T-cell (primary cell): ENCODE data around the gene KCNAB2. TPM values are rescaled to one million over a fixed set of nuclear protein-coding genes. Genes with fewer than 3 reads are reported as not detected.

ENCODE experiments used
- ATAC-seq, 4 experiments: fragments of 200-7000 bp in 3 of 4; fragments of 150-1000 bp in 1 of 4; cut with Tn5 transposase; replicated peaks in 1 of 4; 1 replicate in 3 of 4; 2 replicates in 1 of 4; pipeline ENCODE4 v1.10.0; 2021; ENCODE audit warnings: moderate library complexity in 3 of 4, mild to moderate bottlenecking in 2 of 4, moderate number of reproducible peaks in 1 of 4
- CTCF ChIA-PET, 2 donors: fragments of 300-600 bp; sonication (Branson Sonifier 250); formaldehyde crosslinking; loops; one replicate each; lab custom pipeline; 2022; ENCODE audit warnings: antibody characterized with exemption in 2 of 2; lab: Charles Lee
- POLR2A ChIA-PET, 2 donors: fragments of 300-600 bp; sonication (Branson Sonifier 250); formaldehyde crosslinking; loops; one replicate each; lab custom pipeline; 2022; ENCODE audit warnings: antibody characterized with exemption in 2 of 2; lab: Charles Lee
- DNase-seq, 35 experiments: peaks; one replicate each; pipeline versions ENCODE4 v3.0.0 to v3.0.0-alpha.2; 2013 to 2023
- H3K27ac ChIP-seq: one replicate; pipeline ENCODE4 v1.5.1; 2013; ENCODE audit warnings: low read length
- H3K27me3 ChIP-seq, 2 experiments: replicated peaks in 1 of 2; 1 replicate in 1 of 2; 2 replicates in 1 of 2; pipeline versions ENCODE4 v1.6.1 to v1.7.0; 2013; ENCODE audit warnings: low read length in 1 of 2, mixed read lengths in 1 of 2; ENCODE audit not compliant: control insufficient read depth in 2 of 2, insufficient read depth in 2 of 2; ENCODE audit errors: extremely low read depth in 1 of 2
- H3K36me3 ChIP-seq, 2 donors: 1 replicate in 1 of 2; 2 replicates in 1 of 2; pipeline versions ENCODE4 v1.6.1 to v1.7.0; 2013; ENCODE audit warnings: low read length in 1 of 2; ENCODE audit not compliant: control insufficient read depth in 2 of 2, insufficient read depth in 1 of 2; ENCODE audit errors: extremely low read depth in 1 of 2
- H3K4me1 ChIP-seq, 2 experiments: 1 replicate in 1 of 2; 2 replicates in 1 of 2; pipeline versions ENCODE4 v1.6.1 to v1.7.0; 2013; ENCODE audit warnings: low read length in 2 of 2, mixed read lengths in 1 of 2; ENCODE audit not compliant: insufficient read depth in 2 of 2, control insufficient read depth in 1 of 2; ENCODE audit errors: extremely low read depth in 1 of 2
- H3K4me3 ChIP-seq, 2 donors: 1 replicate in 1 of 2; 2 replicates in 1 of 2; pipeline versions ENCODE4 v1.5.1 to v1.7.0; 2013; ENCODE audit warnings: mild to moderate bottlenecking in 2 of 2, low read length in 1 of 2, moderate library complexity in 1 of 2; ENCODE audit not compliant: control insufficient read depth in 1 of 2; ENCODE audit errors: extremely low read depth in 1 of 2
- H3K9me3 ChIP-seq: 2 replicates; pipeline ENCODE4 v1.7.0; 2013
- H3K27ac Mint-ChIP-seq, 2 donors: one replicate each; pipeline ENCODE4 v1.8.0; 2020 to 2021; ENCODE audit warnings: mild to moderate bottlenecking in 2 of 2, mixed read lengths in 2 of 2
- H3K27me3 Mint-ChIP-seq, 2 donors: one replicate each; pipeline ENCODE4 v1.8.0; 2021 to 2022; ENCODE audit warnings: mixed read lengths in 2 of 2
- H3K36me3 Mint-ChIP-seq: one replicate; pipeline ENCODE4 v1.8.0; 2021; ENCODE audit warnings: mixed read lengths
- H3K4me1 Mint-ChIP-seq, 3 donors: one replicate each; pipeline ENCODE4 v1.8.0; 2020 to 2022; ENCODE audit warnings: mixed read lengths in 3 of 3, mild to moderate bottlenecking in 1 of 3
- H3K4me3 Mint-ChIP-seq, 3 donors: one replicate each; pipeline ENCODE4 v1.8.0; 2020 to 2022; ENCODE audit warnings: mild to moderate bottlenecking in 3 of 3, mixed read lengths in 3 of 3, moderate library complexity in 3 of 3
- H3K9me3 Mint-ChIP-seq, 3 donors: one replicate each; pipeline ENCODE4 v1.8.0; 2020 to 2022; ENCODE audit warnings: mixed read lengths in 3 of 3
- WGBS: methylation state at CpG from one replicate; pipeline ENCODE4 v1.1.5; 2013; ENCODE audit warnings: missing lambda C conversion rate; ENCODE audit not compliant: insufficient coverage; 5-methylcytosine and 5-hydroxymethylcytosine counted together
- total RNA-seq, 35 experiments: library from RNA in 6 of 35; stranded (reverse) in 6 of 35; fragments of 120-200 nt in 1 of 35; gene quantifications; one replicate each; pipeline versions ENCODE4 v1.2.1 to v1.2.4 and lab custom pipeline; 2013 to 2026

Gene KCNAB2
- total RNA-seq, 5 donors from 2014 or later (not counting 1 experiment from before 2014, with no cell fraction given), result 181 to 270 (median 252) TPM

DNA sequence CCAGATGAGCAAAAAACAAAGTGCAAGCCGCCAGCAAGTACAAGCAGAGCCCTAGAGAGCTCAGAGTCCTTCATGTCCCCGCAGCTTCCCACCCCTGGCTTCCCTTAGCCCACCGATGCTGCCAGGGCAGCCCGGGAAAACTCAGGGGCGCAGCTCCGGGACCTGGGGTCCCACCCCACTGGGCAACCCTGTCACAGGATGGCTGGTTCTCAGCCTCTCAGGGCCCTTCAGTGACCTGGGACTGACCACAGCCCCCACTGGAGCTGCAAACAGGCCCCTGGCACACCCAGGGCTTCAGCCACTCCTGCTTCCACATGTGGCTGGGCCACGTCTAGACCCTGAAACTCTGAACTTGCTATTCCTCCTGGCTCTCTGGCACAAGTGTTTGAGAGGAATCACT lies 84.9 kb downstream of the KCNAB2 start:
- peaks cover 1 to 9% of the 10 kb centered on the region in 2 donors for H3K27me3 Mint-ChIP-seq
- POLR2A ChIA-PET, result no interaction called here
- no peaks in the 10 kb centered on the region for H3K36me3 Mint-ChIP-seq

GRCh38 chr1:6131561-6131960 lies 85.9 kb downstream of the KCNAB2 start:
- WGBS, result 98% methylated on average over 5 of the region's 9 CpGs
- Mint-ChIP-seq H3K27ac (no peak overlapping the region), H3K36me3 (no peaks in the 10 kb centered on the region), H3K4me3 (no peak overlapping the region), H3K4me1 (peaks cover 0 to 5% (median 3%) of the 10 kb centered on the region in 3 donors), H3K9me3 (peaks cover 7 to 11% (median 11%) of the 10 kb centered on the region in 3 donors), H3K27me3 (peaks cover 3 to 4% of the 10 kb centered on the region in 2 donors)
- Histone ChIP-seq H3K27me3 (peaks cover 0 to 54% of the 10 kb centered on the region in 2 experiments), H3K27ac (no peak overlapping the region), H3K36me3 (no peaks in the 10 kb centered on the region), H3K4me3 (no peak overlapping the region), H3K4me1 (peaks cover 0 to 6% of the 10 kb centered on the region in 2 experiments), H3K9me3 (no peaks in the 10 kb centered on the region)
- no peak for DNase-seq
- no peak for ATAC-seq
- ChIA-PET CTCF (no interaction called here), POLR2A (no interaction called here)

More for the DNA sequence above, 84.9 kb downstream of the KCNAB2 start:
- DNase-seq, result no peak
- no peak overlapping the region for H3K27ac ChIP-seq
- WGBS, result 82% methylated on average over 7 of the region's 7 CpGs
- CTCF ChIA-PET, result no interaction called here
- no peak overlapping the region for H3K27ac Mint-ChIP-seq
- no peak overlapping the region for H3K4me3 Mint-ChIP-seq
- H3K9me3 ChIP-seq, result no peaks in the 10 kb centered on the region
- ATAC-seq, result no peak
- peaks cover 0 to 5% (median 3%) of the 10 kb centered on the region in 3 donors for H3K4me1 Mint-ChIP-seq
- peaks cover 0 to 6% of the 10 kb centered on the region in 2 experiments for H3K4me1 ChIP-seq
- no peak overlapping the region for H3K4me3 ChIP-seq
- peaks cover 0 to 56% of the 10 kb centered on the region in 2 experiments for H3K27me3 ChIP-seq
- no peaks in the 10 kb centered on the region for H3K36me3 ChIP-seq
- H3K9me3 Mint-ChIP-seq, result peaks cover 7 to 11% (median 11%) of the 10 kb centered on the region in 3 donors

- no peaks in the 10 kb centered on the region for H3K36me3 ChIP-seq
- H3K27me3 Mint-ChIP-seq, result peaks cover 0 to 2% of the 10 kb centered on the region in 2 donors
- peaks cover 0 to 41% of the 10 kb centered on the region in 2 experiments for H3K27me3 ChIP-seq
- H3K27ac ChIP-seq, result no peak overlapping the region
- ChIA-PET POLR2A (no interaction called here), CTCF (interaction anchor here in 1 of 2 donors (0.7 kb wide), 1 partner anchor 42 kb away, joined by 5 read pairs; no protein-coding TSS in a partner anchor)
- no peak overlapping the region for H3K27ac Mint-ChIP-seq
- H3K4me1 ChIP-seq, result no peaks in the 10 kb centered on the region
- H3K4me3 ChIP-seq, result no peak overlapping the region
- no peaks in the 10 kb centered on the region for H3K4me1 Mint-ChIP-seq
- no peak overlapping the region for H3K4me3 Mint-ChIP-seq
- ATAC-seq (no peak), DNase-seq (no peak)
- H3K9me3 ChIP-seq, result no peaks in the 10 kb centered on the region
- H3K9me3 Mint-ChIP-seq, result peaks cover 7 to 11% (median 11%) of the 10 kb centered on the region in 3 donors
- WGBS, result 92% methylated on average over 10 of the region's 15 CpGs
- no peaks in the 10 kb centered on the region for H3K36me3 Mint-ChIP-seq
Measured at GRCh38 chr1:6133146-6133895, 87.6 kb downstream of the KCNAB2 start.

DNA sequence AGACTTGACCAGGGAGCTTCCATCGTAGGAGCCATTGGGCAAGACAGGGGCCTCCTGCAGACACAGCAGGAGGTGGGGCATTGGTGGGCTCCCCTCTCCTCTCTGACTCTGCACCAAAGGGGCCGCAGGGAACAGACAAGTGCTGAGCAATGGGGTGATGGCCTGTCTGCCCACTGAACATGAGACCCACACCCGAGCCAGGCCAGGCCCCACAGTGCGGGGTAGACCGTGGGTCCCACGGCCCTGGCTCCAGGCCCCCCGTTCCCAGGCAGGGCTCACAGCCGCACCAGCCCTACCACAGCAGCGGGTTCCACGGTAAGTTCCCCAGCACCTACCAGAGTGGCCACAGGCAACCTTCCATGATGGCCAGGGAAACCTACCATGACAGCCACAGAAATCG lies 88.5 kb downstream of the KCNAB2 start:
- H3K27ac Mint-ChIP-seq, result no peak overlapping the region
- H3K27me3 ChIP-seq, result peaks cover 0 to 40% of the 10 kb centered on the region in 2 experiments
- peaks cover 0 to 2% of the 10 kb centered on the region in 2 donors for H3K27me3 Mint-ChIP-seq
- no peak for ATAC-seq
- peaks cover 7 to 11% (median 11%) of the 10 kb centered on the region in 3 donors for H3K9me3 Mint-ChIP-seq
- ChIA-PET POLR2A (no interaction called here), CTCF (interaction anchor here in 1 of 2 donors (0.7 kb wide), 1 partner anchor 43 kb away, joined by 5 read pairs; no protein-coding TSS in a partner anchor)
- no peaks in the 10 kb centered on the region for H3K4me1 Mint-ChIP-seq
- no peaks in the 10 kb centered on the region for H3K9me3 ChIP-seq
- H3K4me3 ChIP-seq, result no peak overlapping the region
- H3K36me3 Mint-ChIP-seq, result no peaks in the 10 kb centered on the region
- WGBS, result 90% methylated on average over 9 of the region's 11 CpGs
- no peaks in the 10 kb centered on the region for H3K36me3 ChIP-seq
- H3K4me1 ChIP-seq, result no peaks in the 10 kb centered on the region
- no peak overlapping the region for H3K27ac ChIP-seq
- no peak for DNase-seq
- H3K4me3 Mint-ChIP-seq, result no peak overlapping the region

GRCh38 chr1:6134741-6135510 lies 89.2 kb downstream of the KCNAB2 start:
- Mint-ChIP-seq H3K27ac (no peak overlapping the region), H3K27me3 (peaks cover 0 to 2% of the 10 kb centered on the region in 2 donors), H3K36me3 (no peaks in the 10 kb centered on the region), H3K4me3 (no peak overlapping the region), H3K4me1 (no peaks in the 10 kb centered on the region), H3K9me3 (peaks cover 7 to 11% (median 11%) of the 10 kb centered on the region in 3 donors)
- DNase-seq (no peak), ATAC-seq (no peak)
- Histone ChIP-seq H3K36me3 (no peaks in the 10 kb centered on the region), H3K9me3 (no peaks in the 10 kb centered on the region), H3K27me3 (peaks cover 0 to 36% of the 10 kb centered on the region in 2 experiments), H3K27ac (no peak overlapping the region), H3K4me3 (no peak overlapping the region), H3K4me1 (no peaks in the 10 kb centered on the region)
- ChIA-PET CTCF (no interaction called here), POLR2A (no interaction called here)
- 84% methylated on average over 22 of the region's 22 CpGs for WGBS

DNA sequence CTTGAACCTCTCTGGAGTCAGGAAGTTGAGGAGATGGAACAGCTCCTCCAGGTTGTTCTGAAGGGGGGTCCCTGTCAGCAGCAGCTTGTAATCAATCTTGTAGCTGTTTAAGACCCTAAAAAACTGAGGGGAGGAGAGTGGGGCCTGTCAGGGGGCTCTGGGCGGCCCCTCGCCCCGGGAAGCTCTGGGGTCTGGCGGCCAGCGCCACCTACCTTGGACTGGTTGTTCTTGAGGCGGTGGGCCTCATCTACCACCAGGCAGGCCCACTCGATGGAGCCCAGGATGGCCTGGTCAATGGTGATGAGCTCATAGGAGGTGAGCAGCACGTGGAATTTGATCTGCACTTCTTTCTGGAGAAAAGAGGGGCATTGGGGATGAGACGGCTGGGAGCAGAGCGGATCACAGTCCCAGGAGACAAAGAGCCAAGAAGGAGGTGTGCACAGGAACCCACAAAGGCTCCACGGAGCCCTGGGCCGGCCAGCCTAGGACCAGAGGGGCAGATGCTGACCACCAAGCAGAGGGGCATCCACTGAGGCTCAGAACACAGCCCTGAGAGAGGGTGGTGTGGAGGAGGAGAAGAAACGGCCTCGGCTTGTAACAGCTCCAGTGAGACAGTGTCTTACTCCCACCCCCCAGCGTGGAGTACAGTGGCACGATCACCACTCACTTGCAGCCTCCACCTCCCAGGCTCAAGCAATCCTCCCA lies 91.0 kb downstream of the KCNAB2 start:
- ATAC-seq (no peak), DNase-seq (no peak)
- H3K27ac Mint-ChIP-seq, result no peak overlapping the region
- H3K4me3 ChIP-seq, result no peak overlapping the region
- no peaks in the 10 kb centered on the region for H3K9me3 ChIP-seq
- POLR2A ChIA-PET, result no interaction called here
- peaks cover 0 to 2% of the 10 kb centered on the region in 2 donors for H3K27me3 Mint-ChIP-seq
- H3K27ac ChIP-seq, result no peak overlapping the region
- peaks cover 0 to 30% of the 10 kb centered on the region in 2 experiments for H3K27me3 ChIP-seq
- no peaks in the 10 kb centered on the region for H3K4me1 ChIP-seq
- no peaks in the 10 kb centered on the region for H3K36me3 Mint-ChIP-seq
- CTCF ChIA-PET, result no interaction called here
- H3K9me3 Mint-ChIP-seq, result peaks cover 7 to 11% (median 11%) of the 10 kb centered on the region in 3 donors
- WGBS, result 83% methylated on average over 10 of the region's 16 CpGs
- no peaks in the 10 kb centered on the region for H3K36me3 ChIP-seq
- no peak overlapping the region for H3K4me3 Mint-ChIP-seq
- H3K4me1 Mint-ChIP-seq, result no peaks in the 10 kb centered on the region
